GM12801 (cell line): ENCODE data around the gene INHA.

Experiments used
- CTCF ChIP-seq: IDR thresholded peaks from one replicate; pipeline ENCODE4 v1.5.1; 2011; ENCODE audit warnings: control low read depth; ENCODE audit not compliant: insufficient read length; ENCODE audit errors: extremely low read depth

Gene INHA

GRCh38 chr2:219613461-219614070 lies 41.5 kb downstream of the INHA start:
- TF ChIP-seq CTCF: no peak

GRCh38 chr2:219614076-219614860 lies 42.2 kb downstream of the INHA start:
- no peak for TF ChIP-seq CTCF

- no peak for TF ChIP-seq CTCF
Observed at GRCh38 chr2:219615036-219615435, 42.9 kb downstream of the INHA start.

- no peak for TF ChIP-seq CTCF
Observed at GRCh38 chr2:219615894-219616293, 43.8 kb downstream of the INHA start.

GRCh38 chr2:219616550-219616949 lies 44.4 kb downstream of the INHA start:
- TF ChIP-seq CTCF: no peak

- no peak for TF ChIP-seq CTCF
Observed at GRCh38 chr2:219618733-219619122, 46.6 kb downstream of the INHA start.

GRCh38 chr2:219619235-219619634 lies 47.1 kb downstream of the INHA start:
- no peak for TF ChIP-seq CTCF
